Measurements from ENCODE around the gene GNB1. TPM values are rescaled to one million over a fixed set of nuclear protein-coding genes. Genes with fewer than 3 reads are reported as not detected.

GNB1 gene
- total RNA-seq, 4 donors from 2014 or later = 150 to 191 (median 159) TPM

DNA sequence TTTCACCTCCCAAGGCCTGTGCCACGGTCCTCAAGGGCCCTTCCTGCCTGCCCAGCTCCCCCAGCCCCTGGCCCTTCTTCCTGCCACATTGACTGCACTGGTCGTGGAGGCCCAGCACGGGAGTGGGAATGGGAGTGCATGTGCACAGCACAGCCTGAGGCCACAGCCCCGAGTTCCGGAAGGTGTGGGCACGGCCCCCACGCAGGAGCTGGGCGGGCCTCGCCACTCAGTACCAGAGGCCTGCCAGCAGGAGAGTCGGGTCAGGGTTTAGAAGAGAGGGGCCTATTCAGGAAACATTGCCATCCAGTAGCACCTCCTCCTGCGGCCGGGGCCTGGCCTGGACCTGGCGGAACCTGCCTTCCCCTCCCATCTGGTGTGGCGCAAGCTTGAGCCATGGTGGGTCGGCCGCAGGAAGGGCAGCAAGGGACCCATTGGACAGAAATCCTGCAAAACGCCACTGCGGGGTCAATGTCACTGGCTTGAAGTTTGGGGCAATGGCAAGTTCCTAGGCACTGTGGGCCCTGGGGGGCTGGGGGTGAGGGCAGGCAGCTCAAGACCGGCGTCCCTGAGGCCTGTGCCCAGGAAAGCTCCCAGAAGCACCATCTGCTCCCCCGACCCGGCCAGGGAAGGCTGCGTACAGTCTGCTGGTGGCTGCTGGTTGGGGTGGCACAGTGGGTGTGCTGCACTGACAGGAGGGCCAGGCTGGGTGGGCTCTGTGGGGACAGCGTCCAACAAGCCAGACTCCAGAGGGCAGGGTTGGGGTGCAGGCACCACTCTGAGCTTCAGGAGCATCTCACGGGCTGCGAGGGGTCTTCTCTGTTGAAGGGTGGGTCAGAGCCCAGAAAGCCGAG lies 29.9 kb upstream of the GNB1 start:
- no peak for TF ChIP-seq POLR2A (IDR thresholded peaks at IDR 0.05)
- TF ChIP-seq EP300 (IDR thresholded peaks at IDR 0.05) = no peak
- TF ChIP-seq, protein P1, sequence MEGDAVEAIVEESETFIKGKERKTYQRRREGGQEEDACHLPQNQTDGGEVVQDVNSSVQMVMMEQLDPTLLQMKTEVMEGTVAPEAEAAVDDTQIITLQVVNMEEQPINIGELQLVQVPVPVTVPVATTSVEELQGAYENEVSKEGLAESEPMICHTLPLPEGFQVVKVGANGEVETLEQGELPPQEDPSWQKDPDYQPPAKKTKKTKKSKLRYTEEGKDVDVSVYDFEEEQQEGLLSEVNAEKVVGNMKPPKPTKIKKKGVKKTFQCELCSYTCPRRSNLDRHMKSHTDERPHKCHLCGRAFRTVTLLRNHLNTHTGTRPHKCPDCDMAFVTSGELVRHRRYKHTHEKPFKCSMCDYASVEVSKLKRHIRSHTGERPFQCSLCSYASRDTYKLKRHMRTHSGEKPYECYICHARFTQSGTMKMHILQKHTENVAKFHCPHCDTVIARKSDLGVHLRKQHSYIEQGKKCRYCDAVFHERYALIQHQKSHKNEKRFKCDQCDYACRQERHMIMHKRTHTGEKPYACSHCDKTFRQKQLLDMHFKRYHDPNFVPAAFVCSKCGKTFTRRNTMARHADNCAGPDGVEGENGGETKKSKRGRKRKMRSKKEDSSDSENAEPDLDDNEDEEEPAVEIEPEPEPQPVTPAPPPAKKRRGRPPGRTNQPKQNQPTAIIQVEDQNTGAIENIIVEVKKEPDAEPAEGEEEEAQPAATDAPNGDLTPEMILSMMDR (IDR thresholded peaks at IDR 0.05) = no peak
- DNase-seq (ENCODE audit: low spot score in 2 of 2) = no peak
- H3K27me3 ChIP-seq = peaks cover 0 to 5% of the 10 kb centered on the region in 2 donors
- H3K4me1 ChIP-seq = peaks cover 0 to 31% (median 12%) of the 10 kb centered on the region in 4 donors
- H3K36me3 ChIP-seq = no peaks in the 10 kb centered on the region
- peak overlapping the region in 1 of 4 donors; percentile 70 for H3K27ac ChIP-seq
- H3K4me3 ChIP-seq = no peak overlapping the region
- 67 to 82% methylated on average over 8 to 16 of the region's 27 CpGs for WGBS, 2 donors
- H3K9me3 ChIP-seq = no peaks in the 10 kb centered on the region

DNA sequence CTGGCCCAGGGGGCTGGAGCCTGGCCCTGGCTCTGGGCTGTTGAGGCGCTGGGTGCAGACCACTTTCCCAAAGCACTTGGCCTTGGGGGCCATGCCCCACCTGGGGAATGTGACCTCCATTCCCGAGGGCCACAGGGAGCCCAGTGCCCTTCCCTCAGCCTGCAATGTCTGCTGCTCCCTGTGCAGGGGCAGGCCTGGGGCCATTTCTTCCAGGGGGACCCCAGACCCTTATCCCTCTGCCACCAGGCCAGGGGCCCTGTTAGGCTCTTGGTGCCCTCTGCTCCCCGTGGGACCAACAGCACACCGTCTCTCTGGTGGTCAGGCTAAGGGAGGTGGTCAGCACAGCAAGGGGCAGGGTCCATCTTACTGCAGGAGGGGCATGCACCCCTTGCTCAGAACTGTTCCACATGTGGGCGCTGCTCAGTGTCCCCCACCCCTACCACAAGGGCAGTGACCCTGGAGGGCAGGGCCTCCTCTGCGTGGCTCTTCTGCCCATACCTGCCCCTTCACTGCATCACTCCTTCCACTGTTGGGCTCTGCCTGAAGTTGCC lies 29.2 kb upstream of the GNB1 start:
- Histone ChIP-seq H3K27ac (peak overlapping the region; percentile 65 to 70 (median 68)), H3K36me3 (no peaks in the 10 kb centered on the region), H3K9me3 (no peaks in the 10 kb centered on the region), H3K4me3 (peak overlapping the region in 3 of 4 donors; percentile 34 to 79 (median 63)), H3K27me3 (peaks cover 0 to 12% of the 10 kb centered on the region in 2 donors), H3K4me1 (peaks cover 0 to 31% (median 12%) of the 10 kb centered on the region in 4 donors)
- 82 to 85% methylated on average over 2 to 4 of the region's 6 CpGs for WGBS, 2 donors
- no peak for DNase-seq (ENCODE audit: low spot score in 2 of 2)
- TF ChIP-seq EP300 (IDR thresholded peaks at IDR 0.05) = no peak
- TF ChIP-seq POLR2A (IDR thresholded peaks at IDR 0.05) = no peak
- TF ChIP-seq, protein P1 (IDR thresholded peaks at IDR 0.05) = no peak

DNA sequence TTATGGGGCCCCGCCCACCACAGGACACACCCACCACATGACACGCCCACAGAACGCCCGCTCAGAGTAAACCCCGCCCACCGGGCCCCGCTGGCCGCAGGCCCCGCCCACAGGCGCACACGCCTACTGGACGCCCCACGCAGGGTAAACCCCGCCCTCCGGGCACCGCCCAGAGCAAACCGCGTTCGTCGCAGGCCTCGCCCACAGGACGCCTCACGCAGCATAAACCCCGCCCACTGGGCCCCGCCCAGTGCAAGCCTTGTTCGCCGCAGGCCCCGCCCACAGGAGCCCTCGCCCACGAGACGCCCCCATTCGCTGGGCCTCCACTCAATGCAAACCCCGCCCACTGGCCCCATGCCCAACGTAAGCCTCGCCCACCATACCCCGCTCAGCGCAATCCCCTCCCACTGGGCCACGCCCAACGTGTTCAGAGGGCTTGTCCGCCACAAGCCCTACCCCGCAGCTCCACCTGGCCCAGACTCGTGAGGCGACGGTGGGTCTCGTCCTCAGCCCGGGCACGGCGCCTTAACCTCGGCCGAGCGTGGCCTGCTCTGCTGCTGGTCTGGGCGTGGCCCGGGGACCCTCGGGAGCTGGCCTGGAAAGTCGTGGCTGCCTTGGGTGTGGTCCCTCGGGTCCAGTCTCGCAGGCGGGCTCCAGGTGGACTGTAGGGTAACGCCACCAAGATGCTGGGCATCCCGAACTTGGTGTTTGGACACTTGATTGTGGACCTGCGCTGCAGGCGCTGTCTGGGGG lies 28.6 kb upstream of the GNB1 start:
- peaks cover 0 to 31% (median 12%) of the 10 kb centered on the region in 4 donors for H3K4me1 ChIP-seq
- peak; percentile 97 for DNase-seq (ENCODE audit: low spot score in 2 of 2)
- no peaks in the 10 kb centered on the region for H3K9me3 ChIP-seq
- H3K27me3 ChIP-seq = peaks cover 0 to 13% of the 10 kb centered on the region in 2 donors
- peak overlapping the region in 3 of 4 donors; percentile 34 to 79 (median 63) for H3K4me3 ChIP-seq
- peak overlapping the region; percentile 65 to 70 (median 68) for H3K27ac ChIP-seq
- H3K36me3 ChIP-seq = no peaks in the 10 kb centered on the region
- 1 to 5% methylated on average over 25 to 33 of the region's 62 CpGs for WGBS, 2 donors
- TF ChIP-seq, protein P1 (IDR thresholded peaks at IDR 0.05) = no peak
- peak; percentile 38 to 84 for TF ChIP-seq EP300 (IDR thresholded peaks at IDR 0.05)
- TF ChIP-seq POLR2A (IDR thresholded peaks at IDR 0.05) = peak in 1 of 2 donors; percentile 16

DNA sequence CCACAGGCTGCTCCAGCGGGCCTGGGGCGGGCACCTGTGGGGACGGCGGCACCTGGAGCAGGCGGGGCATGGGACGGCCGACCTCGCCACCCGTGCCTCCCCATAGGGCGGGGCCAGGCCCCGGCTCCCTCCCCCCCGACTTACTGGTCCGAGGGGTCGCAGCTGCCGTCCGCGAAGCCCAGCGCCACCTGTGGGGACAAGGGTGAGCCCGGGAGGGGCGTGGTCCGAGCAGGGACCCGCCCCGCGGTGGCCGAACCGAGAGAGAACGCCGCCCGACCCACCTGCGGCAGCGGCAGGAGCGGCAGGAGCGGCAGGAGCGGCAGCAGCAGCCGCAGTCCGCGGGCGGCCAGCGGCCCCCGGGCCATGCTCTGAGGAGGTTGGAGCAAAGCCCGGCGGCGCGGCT lies 28.0 kb upstream of the GNB1 start, which contains the start of gene TMEM52:
TSS of gene TMEM52 (minus strand) at position 379 of the 403 bp plus-strand sequence. CDS start at position 365, 14 bp downstream.
- Histone ChIP-seq H3K27ac (peak within 1 kb of the TSS; percentile 65 to 70 (median 68)), H3K27me3 (peaks cover 0 to 13% of the 10 kb centered on the region in 2 donors), H3K4me3 (peak within 1 kb of the TSS; percentile 3 to 79 (median 48)), H3K9me3 (no peaks in the 10 kb centered on the region), H3K4me1 (peaks cover 0 to 31% (median 12%) of the 10 kb centered on the region in 4 donors), H3K36me3 (no peaks in the 10 kb centered on the region)
- no peak for DNase-seq (ENCODE audit: low spot score in 2 of 2)
- WGBS, 2 donors = 1 to 3% methylated on average over 21 to 39 of the region's 44 CpGs
- TF ChIP-seq POLR2A (IDR thresholded peaks at IDR 0.05) (peak in 1 of 2 donors; percentile 41), EP300 (IDR thresholded peaks at IDR 0.05) (no peak)
- TF ChIP-seq, protein P1 (IDR thresholded peaks at IDR 0.05) = no peak

All from tibial nerve (tissue), 4 donors.